ENCODE measurements around the gene CMTR1. TPM values are rescaled to one million over a fixed set of nuclear protein-coding genes. Genes with fewer than 3 reads are reported as not detected.

CMTR1 gene
- polyA plus RNA-seq, 1 donor from 2014 or later, result 64.1 TPM

- Histone ChIP-seq H3F3A (ENCODE audit: insufficient read depth, low read length, poor library complexity, severe bottlenecking) (no peaks in the 10 kb centered on the region), H4K20me1 (ENCODE audit: insufficient read depth) (no peaks in the 10 kb centered on the region), H3K27me3 (ENCODE audit: insufficient read depth, low read depth, low read length) (no peaks in the 10 kb centered on the region), H3K9me2 (ENCODE audit: insufficient read depth, low read length) (no peaks in the 10 kb centered on the region), H2AFZ (ENCODE audit: low read depth, low read length) (no peak overlapping the region), H3K27ac (ENCODE audit: low read length) (no peak overlapping the region), H3K9me3 (ENCODE audit: low read length) (no peaks in the 10 kb centered on the region), H3K4me3 (ENCODE audit: low read length) (no peak overlapping the region), H3K36me3 (ENCODE audit: insufficient read depth, low read length) (no peaks in the 10 kb centered on the region), H3K4me2 (ENCODE audit: low read length) (no peak overlapping the region), H3K9ac (ENCODE audit: low read length) (no peak overlapping the region), H3K79me2 (replicated peaks; ENCODE audit: insufficient read depth, low read length) (peaks cover 16% of the 10 kb centered on the region)
- TF ChIP-seq CTCF (IDR thresholded peaks at IDR 0.05; ENCODE audit: poor library complexity, severe bottlenecking) (no peak), EP300 (conservative IDR thresholded peaks at IDR 0.05; ENCODE audit: poor library complexity, severe bottlenecking) (no peak), TAF1 (IDR thresholded peaks at IDR 0.05; ENCODE audit: low read depth) (no peak), POLR2AphosphoS5 (IDR thresholded peaks at IDR 0.05) (no peak), RAD21 (conservative IDR thresholded peaks at IDR 0.05) (no peak), REST (IDR thresholded peaks at IDR 0.05; ENCODE audit: borderline replicate concordance) (no peak), MXI1 (conservative IDR thresholded peaks at IDR 0.05; ENCODE audit: poor library complexity, severe bottlenecking) (no peak), EZH2 (IDR thresholded peaks at IDR 0.05; ENCODE audit: borderline replicate concordance, insufficient read depth, low read length, poor library complexity, severe bottlenecking) (no peak), SMC3 (conservative IDR thresholded peaks at IDR 0.05; ENCODE audit: poor library complexity) (no peak)
Measured at GRCh38 chr6:37491171-37491829, 58.3 kb downstream of the CMTR1 start.

GRCh38 chr6:37491830-37492208, 58.8 kb downstream of the CMTR1 start:
- TF ChIP-seq TAF1 (IDR thresholded peaks at IDR 0.05; ENCODE audit: low read depth) (no peak), EZH2 (IDR thresholded peaks at IDR 0.05; ENCODE audit: borderline replicate concordance, insufficient read depth, low read length, poor library complexity, severe bottlenecking) (no peak), SMC3 (conservative IDR thresholded peaks at IDR 0.05; ENCODE audit: poor library complexity) (no peak), RAD21 (conservative IDR thresholded peaks at IDR 0.05) (no peak), POLR2AphosphoS5 (IDR thresholded peaks at IDR 0.05) (no peak), EP300 (conservative IDR thresholded peaks at IDR 0.05; ENCODE audit: poor library complexity, severe bottlenecking) (no peak), MXI1 (conservative IDR thresholded peaks at IDR 0.05; ENCODE audit: poor library complexity, severe bottlenecking) (no peak), CTCF (IDR thresholded peaks at IDR 0.05; ENCODE audit: poor library complexity, severe bottlenecking) (no peak), REST (IDR thresholded peaks at IDR 0.05; ENCODE audit: borderline replicate concordance) (no peak)
- H3K4me3 ChIP-seq (ENCODE audit: low read length), result no peak overlapping the region
- H3K4me2 ChIP-seq (ENCODE audit: low read length), result no peak overlapping the region
- no peak overlapping the region for H3K9ac ChIP-seq (ENCODE audit: low read length)
- no peak overlapping the region for H2AFZ ChIP-seq (ENCODE audit: low read depth, low read length)
- H3K36me3 ChIP-seq (ENCODE audit: insufficient read depth, low read length), result no peaks in the 10 kb centered on the region
- H4K20me1 ChIP-seq (ENCODE audit: insufficient read depth), result no peaks in the 10 kb centered on the region
- H3K9me2 ChIP-seq (ENCODE audit: insufficient read depth, low read length), result no peaks in the 10 kb centered on the region
- H3K79me2 ChIP-seq (replicated peaks; ENCODE audit: insufficient read depth, low read length), result peaks cover 16% of the 10 kb centered on the region
- no peaks in the 10 kb centered on the region for H3K27me3 ChIP-seq (ENCODE audit: insufficient read depth, low read depth, low read length)
- no peaks in the 10 kb centered on the region for H3F3A ChIP-seq (ENCODE audit: insufficient read depth, low read length, poor library complexity, severe bottlenecking)
- no peaks in the 10 kb centered on the region for H3K9me3 ChIP-seq (ENCODE audit: low read length)
- no peak overlapping the region for H3K27ac ChIP-seq (ENCODE audit: low read length)

Data from neural cell (in vitro differentiated cells).